CD8-positive, alpha-beta memory T cell (primary cell): ENCODE results near the gene STX1A. TPM values are rescaled to one million over a fixed set of nuclear protein-coding genes. Genes with fewer than 3 reads are reported as not detected.
A peak's percentile ranks its signal among the peaks of the same experiment; 100 is the strongest.

Experiments used
- CTCF ChIA-PET: fragments of 350-600 bp; sonication (Branson Sonifier 250); formaldehyde crosslinking; loops from one replicate; lab custom pipeline; 2021; ENCODE audit warnings: antibody characterized with exemption; lab: Charles Lee
- POLR2A ChIA-PET: fragments of 350-600 bp; sonication (Branson Sonifier 250); formaldehyde crosslinking; loops from one replicate; lab custom pipeline; 2021; ENCODE audit warnings: antibody characterized with exemption; lab: Charles Lee
- DNase-seq, 5 donors: peaks; one replicate each; pipeline versions ENCODE4 v3.0.0 to v3.0.0-alpha.2; 2020 to 2022; ENCODE audit warnings: mixed read lengths in 1 of 5
- H3K27ac ChIP-seq: one replicate; pipeline ENCODE4 v1.7.0; 2013; ENCODE audit warnings: low read depth, mild to moderate bottlenecking, low read length, moderate library complexity
- H3K27me3 ChIP-seq: 2 replicates; pipeline ENCODE4 v1.7.0; 2013; ENCODE audit warnings: low read length, mild to moderate bottlenecking; ENCODE audit not compliant: insufficient read depth, poor library complexity, severe bottlenecking
- H3K36me3 ChIP-seq: 2 replicates; pipeline ENCODE4 v1.7.0; 2013; ENCODE audit warnings: mild to moderate bottlenecking, low read length, moderate library complexity; ENCODE audit not compliant: insufficient read depth
- H3K4me1 ChIP-seq: 2 replicates; pipeline ENCODE4 v1.7.0; 2013; ENCODE audit warnings: mild to moderate bottlenecking, low read length, moderate library complexity; ENCODE audit not compliant: insufficient read depth
- H3K4me3 ChIP-seq: 2 replicates; pipeline ENCODE4 v1.7.0; 2013; ENCODE audit warnings: mild to moderate bottlenecking, low read length
- H3K9me3 ChIP-seq: 2 replicates; pipeline ENCODE4 v1.7.0; 2013; ENCODE audit warnings: mild to moderate bottlenecking, low read length
- H3K27ac Mint-ChIP-seq, 8 donors: one replicate each; pipeline ENCODE4 v1.8.0; 2020 to 2021; ENCODE audit warnings: mixed read lengths in 8 of 8, mild to moderate bottlenecking in 6 of 8, inconsistent platforms in 3 of 8, moderate library complexity in 3 of 8
- H3K27me3 Mint-ChIP-seq, 2 donors: one replicate each; pipeline ENCODE4 v1.8.0; 2020 to 2021; ENCODE audit warnings: mixed read lengths in 2 of 2, mild to moderate bottlenecking in 1 of 2, moderate library complexity in 1 of 2
- H3K36me3 Mint-ChIP-seq, 3 donors: one replicate each; pipeline ENCODE4 v1.8.0; 2020 to 2021; ENCODE audit warnings: mixed read lengths in 3 of 3, inconsistent platforms in 1 of 3, mild to moderate bottlenecking in 1 of 3
- H3K4me1 Mint-ChIP-seq, 3 donors: one replicate each; pipeline ENCODE4 v1.8.0; 2020 to 2021; ENCODE audit warnings: mixed read lengths in 3 of 3, inconsistent platforms in 1 of 3, mild to moderate bottlenecking in 1 of 3
- H3K4me3 Mint-ChIP-seq, 7 donors: one replicate each; pipeline ENCODE4 v1.8.0; 2020 to 2021; ENCODE audit warnings: mixed read lengths in 7 of 7, mild to moderate bottlenecking in 6 of 7, moderate library complexity in 4 of 7, inconsistent platforms in 2 of 7
- H3K9me3 Mint-ChIP-seq, 5 donors: one replicate each; pipeline ENCODE4 v1.8.0; 2020 to 2022; ENCODE audit warnings: mixed read lengths in 5 of 5, mild to moderate bottlenecking in 3 of 5, moderate library complexity in 2 of 5, inconsistent platforms in 1 of 5
- polyA plus RNA-seq: library from polyadenylated mRNA; unstranded; fragments of 300-500 nt; fragmentation: Illumina TruSeq; gene quantifications from one replicate; pipeline ENCODE4 v1.2.3, GENCODE V29; 2021
- total RNA-seq, 2 experiments: library from RNA; stranded (reverse); gene quantifications; one replicate each; pipeline ENCODE4 v1.2.3, GENCODE V29; 2021

The STX1A gene
- total and polyA plus RNA-seq, 3 experiments from 2014 or later, result 1.5 to 18.8 (median 18.4) TPM

GRCh38 chr7:73688288-73688687, 31.2 kb downstream of the STX1A start:
- Histone ChIP-seq H3K4me3 (no peak overlapping the region), H3K27me3 (no peaks in the 10 kb centered on the region), H3K4me1 (peaks cover 4% of the 10 kb centered on the region), H3K36me3 (peaks cover 38% of the 10 kb centered on the region), H3K27ac (no peak overlapping the region), H3K9me3 (no peaks in the 10 kb centered on the region)
- peaks cover 9 to 71% (median 30%) of the 10 kb centered on the region in 3 donors for H3K36me3 Mint-ChIP-seq
- no peaks in the 10 kb centered on the region for H3K27me3 Mint-ChIP-seq
- DNase-seq, result no peak
- H3K9me3 Mint-ChIP-seq, result no peaks in the 10 kb centered on the region
- peaks cover 18 to 35% (median 24%) of the 10 kb centered on the region in 3 donors for H3K4me1 Mint-ChIP-seq
- POLR2A ChIA-PET, result no interaction called here
- CTCF ChIA-PET, result no interaction called here
- peak overlapping the region in 1 of 8 donors; percentile 82 for H3K27ac Mint-ChIP-seq
- H3K4me3 Mint-ChIP-seq, result peak overlapping the region in 1 of 7 donors; percentile 70

GRCh38 chr7:73685311-73685710, 34.2 kb downstream of the STX1A start:
- Histone ChIP-seq H3K27me3 (no peaks in the 10 kb centered on the region), H3K9me3 (no peaks in the 10 kb centered on the region), H3K36me3 (peaks cover 25% of the 10 kb centered on the region), H3K4me1 (peaks cover 24% of the 10 kb centered on the region), H3K4me3 (no peak overlapping the region), H3K27ac (no peak overlapping the region)
- Mint-ChIP-seq H3K27ac (peak overlapping the region in 2 of 8 donors; percentile 26 to 43), H3K27me3 (no peaks in the 10 kb centered on the region), H3K4me3 (peak overlapping the region in 6 of 7 donors; percentile 33 to 87 (median 67)), H3K9me3 (no peaks in the 10 kb centered on the region), H3K36me3 (peaks cover 3 to 52% (median 18%) of the 10 kb centered on the region in 3 donors), H3K4me1 (peaks cover 30 to 59% (median 44%) of the 10 kb centered on the region in 3 donors)
- DNase-seq, result no peak
- POLR2A ChIA-PET, result interaction anchor here (0.6 to 1.2 kb wide), 2 partner anchors 54 to 972 kb away, joined by 4 to 8 read pairs; partner anchors contain the start of genes ABHD11 and GTF2I
- CTCF ChIA-PET, result interaction anchor here (0.6 to 1.2 kb wide), 3 partner anchors 17 to 78 kb away, joined by 3 to 4 read pairs (median 3); partner anchors contain the start of gene VPS37D

- no peak for DNase-seq
These were observed 35.4 kb downstream of the STX1A start for GRCh38 chr7:73683788-73684693.

GRCh38 chr7:73683056-73683787, 36.2 kb downstream of the STX1A start, which contains the start of the genes BUD23 and DNAJC30:
Gene BUD23 (plus strand): TSS chr7:73683597. CDS start chr7:73683626, 29 bp downstream.
Gene DNAJC30 (minus strand): TSS chr7:73683453. CDS start chr7:73683423, 30 bp downstream.
- H3K4me1 Mint-ChIP-seq, result peaks cover 22 to 57% (median 33%) of the 10 kb centered on the region in 3 donors
- no peaks in the 10 kb centered on the region for H3K9me3 ChIP-seq
- DNase-seq, result peak; percentile 87 to 97 (median 93)
- H3K4me3 ChIP-seq, result peak within 1 kb of the TSS; percentile 99
- H3K9me3 Mint-ChIP-seq, result no peaks in the 10 kb centered on the region
- no peaks in the 10 kb centered on the region for H3K27me3 ChIP-seq
- ChIA-PET CTCF (no interaction called here), POLR2A (no interaction called here)
- peak within 1 kb of the TSS; percentile 91 to 98 (median 96) for H3K4me3 Mint-ChIP-seq
- peaks cover 0 to 47% (median 7%) of the 10 kb centered on the region in 3 donors for H3K36me3 Mint-ChIP-seq
- peaks cover 21% of the 10 kb centered on the region for H3K36me3 ChIP-seq
- peak within 1 kb of the TSS; percentile 93 for H3K27ac ChIP-seq
- H3K27ac Mint-ChIP-seq, result peak within 1 kb of the TSS; percentile 90 to 97 (median 96)
- no peaks in the 10 kb centered on the region for H3K27me3 Mint-ChIP-seq
- peaks cover 24% of the 10 kb centered on the region for H3K4me1 ChIP-seq

More at GRCh38 chr7:73683788-73684693, 35.4 kb downstream of the STX1A start:
- H3K9me3 ChIP-seq, result no peaks in the 10 kb centered on the region
- H3K4me3 ChIP-seq, result peak overlapping the region; percentile 99
- ChIA-PET POLR2A (interaction anchor here (1.2 kb wide), 1 partner anchor 55 kb away, joined by 4 read pairs; the partner anchor contains the start of gene ABHD11), CTCF (interaction anchor here (1.1 kb wide), 1 partner anchor 51 kb away, joined by 4 read pairs; no protein-coding TSS in a partner anchor)
- Mint-ChIP-seq H3K27me3 (no peaks in the 10 kb centered on the region), H3K9me3 (no peaks in the 10 kb centered on the region), H3K4me1 (peaks cover 28 to 61% (median 39%) of the 10 kb centered on the region in 3 donors), H3K27ac (peak overlapping the region; percentile 90 to 97 (median 96)), H3K4me3 (peak overlapping the region; percentile 91 to 98 (median 96)), H3K36me3 (peaks cover 0 to 47% (median 13%) of the 10 kb centered on the region in 3 donors)
- peaks cover 27% of the 10 kb centered on the region for H3K36me3 ChIP-seq
- H3K27ac ChIP-seq, result peak overlapping the region; percentile 93
- H3K4me1 ChIP-seq, result peaks cover 24% of the 10 kb centered on the region
- no peaks in the 10 kb centered on the region for H3K27me3 ChIP-seq

GRCh38 chr7:73682745-73683055, 36.8 kb downstream of the STX1A start:
- DNase-seq, result no peak
- Mint-ChIP-seq H3K27me3 (no peaks in the 10 kb centered on the region), H3K9me3 (no peaks in the 10 kb centered on the region), H3K4me3 (peak overlapping the region; percentile 91 to 98 (median 96)), H3K36me3 (peaks cover 0 to 49% (median 6%) of the 10 kb centered on the region in 3 donors), H3K4me1 (peaks cover 21 to 56% (median 33%) of the 10 kb centered on the region in 3 donors), H3K27ac (peak overlapping the region; percentile 76 to 97 (median 94))
- CTCF ChIA-PET, result interaction anchor here (1.1 kb wide), 2 partner anchors 17 to 42 kb away, joined by 3 read pairs; no protein-coding TSS in a partner anchor
- Histone ChIP-seq H3K27ac (peak overlapping the region; percentile 93), H3K4me1 (peaks cover 24% of the 10 kb centered on the region), H3K27me3 (no peaks in the 10 kb centered on the region), H3K9me3 (no peaks in the 10 kb centered on the region), H3K4me3 (peak overlapping the region; percentile 99), H3K36me3 (peaks cover 19% of the 10 kb centered on the region)
- POLR2A ChIA-PET, result no interaction called here

- Histone ChIP-seq H3K36me3 (peaks cover 7% of the 10 kb centered on the region), H3K9me3 (no peaks in the 10 kb centered on the region), H3K27ac (no peak overlapping the region), H3K4me1 (peaks cover 24% of the 10 kb centered on the region), H3K27me3 (no peaks in the 10 kb centered on the region), H3K4me3 (no peak overlapping the region)
- Mint-ChIP-seq H3K27me3 (no peaks in the 10 kb centered on the region), H3K27ac (peak overlapping the region in 5 of 8 donors; percentile 34 to 94 (median 64)), H3K36me3 (peaks cover 0 to 38% (median 3%) of the 10 kb centered on the region in 3 donors), H3K9me3 (no peaks in the 10 kb centered on the region), H3K4me3 (peak overlapping the region; percentile 69 to 97 (median 95)), H3K4me1 (peaks cover 21 to 49% (median 27%) of the 10 kb centered on the region in 3 donors)
- ChIA-PET POLR2A (no interaction called here), CTCF (no interaction called here)
- no peak for DNase-seq
These were observed 38.4 kb downstream of the STX1A start for GRCh38 chr7:73681031-73681430.

GRCh38 chr7:73680501-73680900, 39.0 kb downstream of the STX1A start:
- H3K27me3 ChIP-seq, result no peaks in the 10 kb centered on the region
- peaks cover 24% of the 10 kb centered on the region for H3K4me1 ChIP-seq
- H3K4me3 Mint-ChIP-seq, result peak overlapping the region in 5 of 7 donors; percentile 9 to 97 (median 95)
- no peaks in the 10 kb centered on the region for H3K27me3 Mint-ChIP-seq
- H3K4me3 ChIP-seq, result no peak overlapping the region
- no peak overlapping the region for H3K27ac ChIP-seq
- H3K36me3 ChIP-seq, result peaks cover 7% of the 10 kb centered on the region
- H3K9me3 ChIP-seq, result no peaks in the 10 kb centered on the region
- H3K27ac Mint-ChIP-seq, result peak overlapping the region in 3 of 8 donors; percentile 37 to 94 (median 79)
- no peaks in the 10 kb centered on the region for H3K9me3 Mint-ChIP-seq
- peaks cover 21 to 48% (median 24%) of the 10 kb centered on the region in 3 donors for H3K4me1 Mint-ChIP-seq
- H3K36me3 Mint-ChIP-seq, result peaks cover 0 to 37% (median 3%) of the 10 kb centered on the region in 3 donors
- ChIA-PET POLR2A (no interaction called here), CTCF (no interaction called here)
- no peak for DNase-seq
